Activated CD4-positive, alpha-beta T cell treated with anti-CD3 and anti-CD28 coated beads, Interleukin-2, amount 50 U/mL, for 24 hours (primary cell): ENCODE measurements around the gene MAP1LC3A.

Experiments
- DNase-seq, 2 donors: peaks; one replicate each; pipeline ENCODE4 v3.0.0-alpha.2; 2020; ENCODE audit warnings: low read depth in 1 of 2, low spot score in 1 of 2

MAP1LC3A gene

DNA sequence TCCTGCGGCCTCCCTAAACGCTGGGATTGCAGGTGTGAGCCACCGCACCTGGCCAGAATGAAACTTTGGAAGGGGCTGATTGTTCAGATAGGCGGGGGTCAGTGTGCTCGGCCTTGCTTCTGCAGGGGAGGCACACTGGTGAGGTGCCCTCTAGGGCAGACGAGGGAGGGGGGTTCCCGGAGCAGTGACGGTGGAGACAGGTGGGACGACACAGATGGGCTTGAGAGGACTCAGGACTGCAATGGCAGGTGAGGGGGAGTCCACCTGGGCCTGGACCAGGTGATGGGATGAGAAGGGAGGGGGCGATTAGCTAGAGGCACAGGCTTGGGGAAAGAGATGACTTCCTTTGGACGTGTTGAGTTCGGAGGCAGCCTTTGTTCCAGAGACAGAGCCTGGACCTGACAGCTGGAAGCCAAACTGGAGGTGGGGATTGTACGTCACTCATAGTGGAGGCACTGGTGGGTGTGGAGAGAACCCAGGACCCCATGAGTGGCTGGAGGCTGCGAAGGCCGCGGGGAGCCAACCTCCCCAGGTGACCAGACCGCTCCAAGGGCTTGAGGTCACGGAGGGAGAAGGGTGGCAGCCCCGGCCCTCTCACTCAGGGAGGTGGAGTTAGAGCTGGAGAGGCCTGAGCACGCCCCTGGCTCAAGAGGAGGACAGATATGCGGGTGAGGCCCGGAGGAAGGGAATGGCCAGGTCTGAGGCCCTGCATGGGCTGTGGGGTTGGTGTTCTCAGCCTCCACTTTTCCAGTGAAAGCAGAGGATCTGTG lies 10.5 kb upstream of the MAP1LC3A start:
- DNase-seq = no peak

DNA sequence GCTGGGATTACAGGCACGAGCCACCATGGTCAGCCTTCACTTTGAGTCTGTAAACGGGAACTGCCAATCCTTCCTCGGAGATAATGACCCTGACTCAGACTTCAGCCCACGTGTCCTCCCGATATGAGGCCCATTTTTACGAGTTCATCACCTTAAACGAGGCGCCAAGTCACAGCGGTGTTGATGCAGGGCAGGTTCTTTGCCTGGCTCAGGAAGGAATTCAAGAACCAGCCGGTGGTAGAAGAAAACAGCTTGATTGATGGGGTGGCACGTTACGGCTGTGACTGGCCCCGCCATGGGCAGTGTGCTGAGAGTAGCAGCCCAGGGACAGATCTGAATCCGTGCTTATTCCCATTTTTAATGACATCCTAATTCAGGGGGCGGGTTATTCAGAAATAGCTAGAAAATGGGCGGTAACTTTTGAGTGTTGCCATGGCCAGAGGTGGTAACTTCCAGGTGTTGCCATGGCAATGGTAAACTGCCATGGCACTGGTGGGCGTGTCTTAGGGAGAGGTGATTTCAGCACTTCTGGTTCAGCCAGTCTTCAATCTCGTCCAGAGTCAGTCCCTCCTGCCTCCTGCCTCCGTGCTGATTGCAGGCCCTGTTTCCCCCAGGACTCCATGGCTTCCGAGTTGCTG lies 9.1 kb upstream of the MAP1LC3A start:
- no peak for DNase-seq

DNA sequence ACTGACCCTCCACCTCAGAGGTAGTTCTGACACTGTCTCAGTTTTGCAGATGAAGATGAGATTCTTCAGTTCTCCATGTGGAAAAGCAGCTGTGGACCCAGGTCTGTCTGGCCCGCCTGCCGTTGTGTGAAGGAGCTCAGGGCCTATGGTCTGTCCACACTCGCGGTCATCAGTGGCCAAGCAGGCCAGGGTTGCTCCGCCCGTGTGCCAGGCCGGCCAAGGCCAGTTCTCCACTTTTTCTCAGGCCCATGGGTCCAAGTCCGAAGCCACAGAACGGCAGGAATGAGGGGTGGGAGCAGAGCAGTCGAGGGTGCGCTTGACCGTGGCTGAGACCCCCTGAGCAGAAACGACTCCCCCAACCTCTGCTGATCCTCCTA lies 8.6 kb upstream of the MAP1LC3A start:
- DNase-seq = no peak

DNA sequence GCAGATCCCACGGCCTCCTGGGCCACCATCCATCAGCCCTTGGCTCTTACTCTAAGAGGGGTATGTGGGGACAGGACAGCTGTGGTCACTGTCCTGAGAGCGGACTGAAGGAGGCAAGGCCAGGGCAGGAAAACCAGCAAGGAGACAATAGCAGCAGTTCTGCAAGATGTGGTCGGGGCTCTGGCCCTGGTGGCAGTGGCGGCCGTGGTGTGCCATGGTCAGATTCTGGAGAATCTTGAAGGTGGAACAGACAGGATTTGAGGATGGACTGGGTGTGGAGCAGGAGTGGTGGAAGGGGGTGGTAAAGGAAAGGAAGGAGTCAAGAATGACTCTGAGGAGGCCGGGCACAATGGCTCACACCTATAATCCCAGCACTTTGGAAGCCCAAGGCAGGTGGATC lies 5.9 kb upstream of the MAP1LC3A start:
- DNase-seq = no peak

DNA sequence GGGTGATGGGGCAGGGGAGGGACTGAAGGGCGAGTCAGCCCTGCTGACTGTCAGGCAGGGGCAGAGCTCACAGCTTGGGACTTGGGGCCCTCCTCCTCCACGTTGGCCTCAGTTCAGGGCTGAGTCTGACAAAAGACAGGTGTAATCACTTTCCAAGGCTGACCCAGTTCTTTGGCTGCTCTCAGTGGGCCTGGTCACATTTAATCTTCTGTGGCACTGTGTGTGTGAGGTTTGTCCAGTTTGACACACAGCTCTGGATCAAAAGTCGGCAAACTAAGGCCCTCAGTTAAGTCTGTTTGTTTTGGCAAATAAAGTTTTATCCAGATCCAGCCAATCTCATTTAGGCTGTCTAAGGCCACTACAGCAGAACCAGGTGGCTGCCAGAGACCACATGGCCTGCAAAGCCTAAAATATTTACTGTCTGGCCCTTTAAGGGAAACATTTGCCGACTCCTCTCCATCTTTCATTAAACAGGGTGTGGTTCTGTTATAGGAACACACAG lies 5.1 kb upstream of the MAP1LC3A start:
- DNase-seq = no peak

DNA sequence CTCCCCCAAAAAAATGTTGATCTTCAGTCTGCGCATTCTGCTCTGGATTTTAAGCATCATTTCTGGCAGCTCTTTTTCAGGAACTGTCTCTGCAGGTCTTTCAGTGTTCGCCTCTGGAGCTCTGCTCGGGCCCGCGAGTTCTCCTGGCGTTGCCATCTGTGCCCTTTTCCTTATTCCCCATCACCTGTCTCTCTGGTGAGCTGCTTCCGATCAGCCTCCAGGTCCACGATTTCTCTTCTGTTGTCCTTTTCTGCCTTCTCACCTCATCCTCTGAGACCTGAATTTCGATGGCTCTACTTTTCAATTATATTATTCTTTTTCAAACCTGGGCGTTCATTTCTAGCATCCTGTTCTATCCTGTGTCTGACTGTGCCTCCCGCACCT lies 590 bp upstream of the MAP1LC3A start:
- DNase-seq = no peak

DNA sequence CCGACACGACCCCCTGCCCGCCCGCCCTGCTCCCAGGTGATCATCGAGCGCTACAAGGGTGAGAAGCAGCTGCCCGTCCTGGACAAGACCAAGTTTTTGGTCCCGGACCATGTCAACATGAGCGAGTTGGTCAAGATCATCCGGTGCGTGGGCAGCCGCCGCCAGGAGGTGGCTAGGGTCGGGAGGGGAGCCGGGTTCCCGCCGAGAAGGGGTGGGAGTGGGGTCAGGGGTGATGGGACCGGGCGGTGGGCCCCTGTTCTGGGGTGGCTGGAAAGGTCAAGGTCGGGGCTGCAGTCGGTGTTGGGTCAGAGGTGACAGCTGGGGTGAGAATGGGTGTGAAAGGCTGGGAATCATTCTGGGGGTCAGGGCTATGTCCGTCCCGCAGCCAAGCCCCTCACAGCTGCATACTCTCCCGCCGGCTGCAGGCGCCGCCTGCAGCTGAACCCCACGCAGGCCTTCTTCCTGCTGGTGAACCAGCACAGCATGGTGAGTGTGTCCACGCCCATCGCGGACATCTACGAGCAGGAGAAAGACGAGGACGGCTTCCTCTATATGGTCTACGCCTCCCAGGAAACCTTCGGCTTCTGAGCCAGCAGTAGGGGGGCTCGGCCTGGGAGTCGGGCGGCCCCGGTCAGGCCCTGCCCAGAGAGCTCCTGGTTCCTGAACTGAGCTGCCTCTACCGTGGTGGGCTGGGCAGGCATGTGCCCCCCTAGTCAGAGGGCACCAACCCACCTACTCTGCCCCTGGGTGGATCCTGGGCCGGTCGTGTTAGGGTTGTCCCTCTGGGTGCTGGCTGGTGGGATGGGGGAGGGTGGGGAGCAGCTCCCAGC lies 1.0 kb downstream of the MAP1LC3A start:
- no peak for DNase-seq

DNA sequence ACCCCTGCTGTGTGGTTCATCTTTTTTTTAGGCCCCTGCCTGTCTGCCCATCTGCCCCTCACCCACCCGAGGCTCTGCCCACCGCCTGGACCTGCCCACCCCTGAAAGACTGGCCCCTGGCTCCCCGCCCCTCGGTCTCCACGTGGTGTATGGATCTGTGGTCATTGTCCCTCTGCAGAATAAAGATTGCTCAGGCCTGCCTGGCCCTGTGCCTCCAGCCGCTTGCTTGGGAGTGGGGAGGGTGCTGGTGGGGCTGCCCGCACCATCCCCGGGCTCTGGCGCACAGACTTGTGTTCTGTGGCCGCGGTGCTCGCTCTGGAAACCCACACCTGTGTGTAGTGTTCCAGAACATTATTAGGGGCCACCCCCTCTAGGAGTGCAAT lies 1.6 kb downstream of the MAP1LC3A start:
- DNase-seq = no peak

DNA sequence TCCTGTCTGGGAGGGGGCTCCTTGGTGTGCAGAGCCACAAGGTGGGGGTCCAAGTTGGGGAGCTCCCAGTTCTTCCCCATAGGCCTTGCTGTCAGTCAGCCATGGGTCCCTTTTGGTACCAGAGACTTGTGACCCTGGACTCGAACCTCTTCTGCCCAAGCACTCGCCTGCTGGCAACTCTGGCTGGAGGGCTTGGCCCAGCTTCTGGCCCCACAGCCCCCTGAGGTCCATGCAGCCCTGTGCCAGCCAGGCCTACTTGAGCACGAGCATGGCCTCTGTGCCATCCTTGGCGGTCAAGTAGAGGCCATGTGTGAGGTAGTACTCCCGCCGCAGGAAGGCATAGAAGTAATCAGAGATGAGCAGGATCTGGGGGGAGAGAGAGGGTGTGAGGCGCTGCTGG lies 2.1 kb downstream of the MAP1LC3A start:
- DNase-seq = no peak

DNA sequence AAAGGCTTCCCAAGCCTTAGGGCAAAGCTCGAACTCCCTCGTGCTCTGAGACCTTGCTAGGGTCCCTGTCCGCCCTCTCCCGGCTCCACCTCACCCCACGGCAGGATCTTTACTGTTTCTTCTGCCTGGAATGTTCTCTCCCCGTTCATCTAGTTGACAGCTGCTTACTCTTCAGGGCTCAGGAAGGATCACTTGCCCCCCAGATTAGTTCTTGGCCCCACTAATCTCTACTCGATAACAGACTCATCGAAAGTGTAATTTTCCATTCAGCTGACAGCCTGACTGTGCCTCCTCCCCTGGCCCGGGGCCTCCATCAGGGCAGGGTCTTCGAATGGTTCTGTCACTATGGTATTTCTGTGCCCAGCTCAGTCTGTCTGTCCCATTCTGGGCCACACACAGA lies 3.1 kb downstream of the MAP1LC3A start:
- no peak for DNase-seq

DNA sequence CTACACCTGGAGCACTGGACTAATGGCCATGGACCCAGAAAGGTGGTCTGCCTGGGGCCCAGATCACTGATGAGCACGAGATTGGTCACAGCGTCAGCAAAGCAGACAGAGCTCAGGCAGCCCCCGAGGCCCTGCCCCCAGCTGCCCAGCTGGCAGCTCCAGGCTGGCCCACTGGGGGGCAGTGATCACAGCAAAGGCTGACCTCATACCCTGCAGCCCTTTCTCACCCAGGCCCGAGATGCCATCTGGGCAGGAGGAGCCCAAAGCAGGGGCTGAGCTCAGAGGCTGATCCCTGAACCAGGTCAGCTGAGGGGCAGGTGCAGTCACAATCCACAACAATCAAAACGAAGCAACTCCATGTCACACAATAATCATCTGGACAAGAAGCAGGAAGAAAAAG lies 4.1 kb downstream of the MAP1LC3A start:
- DNase-seq = no peak

DNA sequence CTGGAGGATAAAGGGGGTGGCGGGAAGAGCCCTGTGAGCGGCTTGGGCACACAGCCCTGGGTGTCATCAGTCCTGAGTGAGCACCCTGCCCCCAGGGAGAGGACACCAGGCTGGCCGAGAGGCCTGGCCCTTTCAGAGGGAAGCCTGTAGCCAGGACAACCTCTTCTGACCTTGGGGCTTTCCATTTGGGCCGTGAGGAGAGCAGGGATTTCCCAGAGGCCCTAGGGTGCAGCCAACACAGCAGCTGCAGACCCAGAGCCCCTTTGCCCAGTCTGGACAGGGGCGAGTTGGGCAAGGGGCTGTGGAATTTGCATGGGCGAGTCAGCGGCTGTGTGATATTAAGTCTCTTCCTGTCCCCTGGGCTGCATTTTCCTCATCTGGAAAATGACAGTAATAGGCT lies 6.3 kb downstream of the MAP1LC3A start:
- no peak for DNase-seq

DNA sequence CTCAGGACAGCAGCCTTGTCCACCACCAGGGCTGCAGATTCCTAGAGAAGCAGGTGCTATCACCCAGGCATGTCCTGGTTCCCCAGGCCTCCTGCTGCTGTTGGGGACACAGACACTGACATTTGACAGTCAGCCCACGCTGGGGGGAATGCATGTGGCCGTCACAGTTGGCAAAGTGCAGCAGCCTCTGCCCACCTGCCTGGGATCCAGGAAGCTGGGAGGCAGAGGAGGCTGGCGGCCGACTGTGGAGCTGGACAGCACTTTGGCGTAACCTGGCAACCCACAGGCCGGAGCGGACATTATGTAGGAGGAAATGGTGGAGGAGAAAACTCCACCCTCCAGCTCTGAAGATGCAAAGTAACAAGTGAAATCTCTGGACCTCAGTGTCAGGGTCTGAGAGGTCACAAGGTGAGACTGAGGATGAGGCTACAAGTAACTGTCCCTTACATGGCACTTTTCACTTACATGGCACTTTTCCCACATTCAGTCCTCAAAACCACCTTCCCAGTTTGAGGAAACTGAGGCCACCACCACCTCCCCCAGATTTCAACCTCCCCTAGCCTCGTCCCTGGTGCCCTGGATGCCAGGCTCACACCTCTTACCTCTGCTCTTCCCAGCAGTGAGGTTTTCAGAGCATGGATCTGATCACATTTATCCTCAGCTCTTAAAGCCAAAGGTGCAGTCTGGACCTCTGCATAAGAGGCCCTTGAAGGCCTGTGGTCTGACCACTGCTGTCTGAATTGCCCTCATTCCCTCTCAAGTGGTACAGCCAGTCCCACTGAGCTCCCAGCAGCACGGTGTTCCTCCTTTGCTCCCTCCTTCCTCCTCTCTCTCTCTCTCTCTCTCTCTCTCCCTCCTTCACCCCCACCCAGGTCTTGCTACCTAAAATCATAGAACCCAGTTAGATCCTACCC lies 8.7 kb downstream of the MAP1LC3A start:
- DNase-seq = no peak

DNA sequence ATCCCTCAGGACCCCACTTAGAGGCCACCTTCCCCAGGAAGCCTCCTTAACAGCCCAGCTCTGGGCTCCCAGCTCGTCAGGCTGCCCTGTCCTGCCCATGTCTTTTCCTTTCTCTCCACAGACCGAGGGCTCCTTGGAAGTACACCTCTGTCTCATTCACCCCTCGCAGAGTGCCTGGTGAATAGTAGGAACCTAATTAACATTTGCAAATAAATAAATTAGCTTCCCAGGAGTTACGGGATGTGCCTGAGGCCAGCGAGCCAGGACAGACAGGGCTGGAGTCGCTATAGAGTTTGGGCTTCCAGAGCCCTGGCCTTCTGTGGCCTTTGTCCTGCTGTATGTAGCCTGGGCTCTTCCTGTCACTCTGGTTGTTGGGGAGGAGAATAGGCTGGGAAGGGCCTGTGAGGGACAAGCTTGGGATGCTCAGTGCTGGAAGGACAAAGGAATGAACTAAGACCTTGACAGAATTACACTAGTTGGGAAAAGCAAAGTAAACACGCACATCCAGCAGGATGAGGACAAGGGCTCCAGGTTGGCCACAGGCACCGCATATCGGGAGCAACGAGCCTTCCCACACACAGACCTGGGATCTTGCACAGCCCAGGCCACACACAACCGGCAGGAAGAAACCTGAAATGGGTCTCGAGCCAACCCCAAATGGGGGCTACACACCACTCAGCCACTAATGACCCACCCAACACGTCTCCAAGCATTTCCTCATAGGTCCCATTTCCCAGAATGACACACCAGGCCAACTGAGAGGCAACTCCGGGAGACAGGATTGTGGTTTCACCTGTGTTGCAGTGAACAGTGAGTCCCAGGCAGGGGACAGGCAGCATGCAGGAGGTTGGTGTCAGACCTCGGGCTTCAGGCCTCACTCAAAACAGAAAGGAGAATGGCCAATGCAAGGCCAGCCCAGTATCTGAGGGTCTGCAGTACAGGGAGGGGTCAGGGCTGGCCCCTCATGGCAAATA lies 9.7 kb downstream of the MAP1LC3A start:
- no peak for DNase-seq

DNA sequence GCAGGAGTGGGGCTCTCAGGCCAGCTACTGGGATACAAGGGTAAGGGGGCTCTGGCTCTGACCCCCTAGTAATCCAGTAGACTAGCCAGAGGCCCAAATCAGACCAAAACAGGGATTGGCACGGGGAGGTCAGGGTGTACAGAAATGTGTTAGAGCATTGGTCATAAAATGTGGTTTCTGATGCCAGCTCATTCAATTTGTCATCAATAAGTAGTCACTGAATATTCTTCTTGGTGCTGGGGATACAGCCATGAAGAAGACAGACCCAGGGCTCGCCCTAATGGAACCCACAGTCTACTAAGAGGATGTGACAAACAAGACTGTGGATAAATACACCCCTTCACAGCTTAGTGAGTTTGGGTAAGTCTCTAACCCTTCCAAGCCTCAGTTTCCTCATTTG lies 11.1 kb downstream of the MAP1LC3A start:
- no peak for DNase-seq

DNA sequence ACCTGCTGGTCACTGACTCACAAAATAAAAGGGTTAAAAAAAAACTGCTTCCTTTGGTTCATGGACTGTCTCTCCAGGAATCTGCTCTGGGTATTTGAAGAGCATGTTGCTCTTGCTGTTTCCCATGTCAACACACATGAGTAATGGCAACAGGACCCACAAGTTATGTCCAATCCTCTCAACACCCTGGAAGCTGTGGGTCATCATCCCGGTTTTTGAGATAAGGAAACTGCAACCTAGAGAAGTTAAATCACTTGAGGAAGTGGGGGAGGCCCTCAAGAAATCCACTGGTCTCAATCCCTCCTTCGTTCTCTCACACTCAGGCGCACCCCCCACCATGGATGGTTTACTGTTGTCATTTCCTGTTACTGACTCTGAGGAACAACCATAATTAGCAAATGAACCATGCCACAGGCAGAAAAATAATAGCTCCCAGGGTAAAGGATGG lies 12.4 kb downstream of the MAP1LC3A start:
- DNase-seq = no peak

DNA sequence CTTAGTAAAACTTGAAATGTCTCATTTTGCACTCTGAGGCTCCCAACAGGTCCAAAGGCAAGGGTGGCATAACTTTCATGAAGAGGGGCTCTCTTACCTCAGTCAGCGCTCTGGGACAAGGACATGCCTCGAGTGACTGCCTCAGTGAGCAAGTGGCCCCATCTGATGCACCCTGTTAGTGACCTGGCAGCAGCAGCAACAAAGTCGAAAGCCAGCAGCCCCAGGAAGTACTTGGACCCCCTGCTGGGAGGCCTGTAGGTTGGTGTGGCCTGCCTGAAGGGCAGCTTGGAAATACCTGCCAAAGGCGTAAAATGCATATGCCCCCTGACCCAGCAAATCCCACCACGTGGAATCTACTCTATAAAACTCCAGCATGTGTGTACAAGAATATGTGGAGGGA lies 13.2 kb downstream of the MAP1LC3A start:
- DNase-seq = no peak

DNA sequence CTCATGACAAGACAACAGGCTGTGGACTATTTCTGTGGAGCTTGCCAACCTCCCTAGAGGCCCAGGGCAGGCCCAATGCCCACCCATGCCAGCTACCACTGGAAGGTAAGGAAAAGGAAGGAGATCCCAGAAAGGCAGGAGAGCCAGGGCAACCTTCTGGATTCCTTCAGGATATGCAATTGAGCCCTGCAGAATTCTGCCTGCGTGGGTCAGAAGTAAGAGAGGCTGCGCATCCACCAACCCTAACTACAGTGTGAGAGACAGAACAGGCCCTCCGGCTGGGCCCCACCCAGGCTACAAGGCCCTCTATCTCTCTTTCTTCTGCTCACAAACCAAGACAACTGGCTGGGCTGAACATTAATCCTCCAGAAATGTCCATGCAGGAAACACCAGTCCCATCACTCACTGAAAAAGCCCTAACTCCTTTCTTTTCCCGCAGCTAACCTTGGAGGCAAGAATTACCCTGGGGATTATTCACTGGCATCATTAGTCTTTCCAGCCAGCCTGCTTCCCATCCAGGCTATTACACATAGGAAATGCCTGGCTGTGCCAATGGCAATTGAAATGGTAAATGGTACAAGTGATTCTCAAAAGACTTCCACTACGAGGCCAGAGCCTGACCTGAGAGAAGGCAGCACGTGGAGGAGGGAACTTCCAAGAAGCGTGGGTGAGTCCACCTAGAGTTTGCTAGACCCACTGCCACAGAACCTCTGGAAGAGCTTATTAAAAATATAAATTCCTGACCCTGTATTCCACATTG lies 15.2 kb downstream of the MAP1LC3A start:
- no peak for DNase-seq

DNA sequence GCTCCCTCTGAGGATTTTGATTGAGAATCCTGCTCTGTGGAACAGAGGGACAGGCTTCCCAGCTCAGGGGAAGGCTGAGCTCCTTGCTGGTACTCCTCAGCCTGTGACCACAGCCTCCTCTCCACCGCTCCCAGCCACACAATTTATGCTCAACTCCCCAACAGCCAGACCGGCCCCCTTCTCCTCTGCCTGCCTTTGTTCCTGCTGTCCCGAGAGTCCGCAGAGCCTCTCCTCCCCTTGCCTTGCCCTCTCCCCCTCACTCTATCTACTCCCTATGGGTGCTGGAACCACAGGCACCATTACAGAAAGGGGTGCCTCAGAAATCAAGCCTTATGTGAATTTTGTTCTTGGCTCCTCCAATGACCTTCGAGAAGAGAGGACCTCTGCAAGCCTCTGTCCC lies 15.9 kb downstream of the MAP1LC3A start:
- no peak for DNase-seq
